ES-I3 (cell line): Measurements from ENCODE around the gene STX12.
"Not testable (repeated sequence)": the region's sequence is repeated elsewhere in the genome, so short reads cannot be mapped to it uniquely, and the experiment has no call there.

ENCODE experiments used
- H3K36me3 ChIP-seq: 2 replicates; pipeline ENCODE4 v1.6.1; 2013; ENCODE audit warnings: mild to moderate bottlenecking, low read length, control low read depth, moderate library complexity; ENCODE audit not compliant: insufficient read depth
- H3K4me1 ChIP-seq: 2 replicates; pipeline ENCODE4 v1.6.1; 2013; ENCODE audit warnings: mild to moderate bottlenecking, control low read depth, low read length; ENCODE audit not compliant: insufficient read depth
- H3K9ac ChIP-seq: 2 replicates; pipeline ENCODE4 v1.6.1; 2013; ENCODE audit warnings: low read depth, mild to moderate bottlenecking, low read length, moderate library complexity
- H3K9me3 ChIP-seq: 2 replicates; pipeline ENCODE4 v1.6.1; 2013; ENCODE audit warnings: mild to moderate bottlenecking, low read length, moderate library complexity; ENCODE audit not compliant: control insufficient read depth, insufficient read depth

STX12 gene

DNA sequence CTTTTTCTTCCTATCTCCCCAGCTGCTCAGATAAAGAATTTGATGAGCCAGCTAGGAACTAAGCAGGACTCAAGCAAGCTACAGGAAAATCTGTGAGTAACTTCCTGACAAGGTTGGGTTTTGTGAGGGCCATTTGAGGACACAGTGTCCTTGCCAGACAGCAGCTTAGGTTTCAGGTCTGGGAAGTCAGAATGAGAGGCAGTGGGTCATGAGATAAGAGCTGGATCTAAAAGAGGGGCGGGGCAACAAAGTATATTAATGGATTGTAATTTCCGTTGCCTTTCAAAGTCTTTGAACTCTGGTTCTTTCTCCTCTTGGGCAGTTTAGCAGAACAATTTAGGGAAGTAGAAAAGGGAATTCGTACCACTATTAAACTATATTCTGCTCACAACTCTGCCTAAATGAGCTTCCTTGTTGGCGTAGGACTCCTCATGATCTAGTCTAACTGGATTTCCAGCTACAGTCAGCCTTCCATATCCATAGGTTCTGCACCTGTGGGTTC, 16.6 kb downstream of the STX12 start:
- H3K9me3 ChIP-seq: no peaks in the 10 kb centered on the region
- H3K9ac ChIP-seq: no peak overlapping the region
- H3K36me3 ChIP-seq: no peaks in the 10 kb centered on the region
- no peaks in the 10 kb centered on the region; the same call in 1 of the 2 replicates for H3K4me1 ChIP-seq

- H3K9ac ChIP-seq, H3K9me3 ChIP-seq, H3K4me1 ChIP-seq, H3K36me3 ChIP-seq: not testable (repeated sequence)
Observed at GRCh38 chr1:27790270-27790669, 17.3 kb downstream of the STX12 start.

DNA sequence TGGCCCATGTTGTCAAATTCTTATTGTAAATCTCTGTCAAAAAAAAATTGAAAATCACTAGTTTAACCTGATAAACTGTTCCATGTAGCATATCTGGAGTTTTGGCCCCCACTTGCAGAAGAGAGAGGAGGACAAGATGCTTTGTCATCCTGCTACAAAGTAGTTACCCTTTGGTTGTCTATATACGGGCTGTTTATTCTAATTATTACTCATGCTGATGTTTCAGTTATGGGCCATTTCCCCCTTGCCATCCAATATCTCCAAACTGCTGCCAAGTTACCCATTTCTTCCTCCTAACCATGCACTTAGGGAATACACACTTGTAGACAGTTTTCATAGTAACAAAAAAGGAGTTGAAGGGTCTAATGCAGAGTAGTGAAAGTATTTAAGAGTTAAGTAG, 22.6 kb downstream of the STX12 start:
- H3K9me3 ChIP-seq: no peaks in the 10 kb centered on the region
- H3K4me1 ChIP-seq: no peaks in the 10 kb centered on the region
- H3K9ac ChIP-seq: no peak overlapping the region
- H3K36me3 ChIP-seq: no peaks in the 10 kb centered on the region

DNA sequence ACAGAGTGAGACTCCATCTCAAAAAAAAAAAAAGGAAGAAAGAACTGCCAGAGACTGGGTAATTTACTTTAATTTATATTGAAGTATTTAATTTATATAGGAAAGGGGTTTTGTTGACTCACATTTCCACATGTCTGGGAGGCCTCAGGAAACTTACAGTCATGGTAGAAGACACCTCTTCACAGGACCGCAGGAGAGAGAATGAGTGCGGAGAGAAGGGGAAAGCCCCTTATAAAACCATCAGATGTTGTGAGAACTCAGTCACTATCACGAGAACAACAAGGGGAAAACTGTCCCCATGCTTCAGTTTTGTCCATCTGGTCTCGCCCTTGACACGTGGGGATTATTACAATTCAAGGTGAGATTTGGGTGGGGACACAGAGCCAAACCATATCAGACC, 31.8 kb downstream of the STX12 start:
- no peak overlapping the region for H3K9ac ChIP-seq
- H3K9me3 ChIP-seq: no peaks in the 10 kb centered on the region
- peaks cover 4% of the 10 kb centered on the region; the same call in 1 of the 2 replicates for H3K4me1 ChIP-seq
- no peaks in the 10 kb centered on the region for H3K36me3 ChIP-seq

DNA sequence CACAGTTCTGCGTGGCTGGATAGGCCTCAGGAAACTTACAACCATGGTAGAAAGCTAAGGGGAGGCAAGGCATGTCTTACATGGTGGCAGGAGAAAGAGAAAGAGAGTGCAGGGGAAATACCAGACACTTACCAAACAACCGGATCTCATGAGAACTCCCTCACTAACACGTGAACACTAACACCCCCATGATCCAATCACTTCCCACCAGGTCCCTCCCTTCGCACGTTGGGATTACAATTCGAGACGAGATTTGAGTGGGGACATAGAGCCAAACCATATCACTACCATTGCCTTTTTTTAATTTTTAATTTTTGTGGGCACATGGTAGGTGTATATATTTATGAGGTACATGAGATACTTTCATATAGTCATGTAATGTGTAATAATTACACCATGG, 33.7 kb downstream of the STX12 start:
- no peak overlapping the region for H3K9ac ChIP-seq
- no peaks in the 10 kb centered on the region for H3K36me3 ChIP-seq
- H3K9me3 ChIP-seq: no peaks in the 10 kb centered on the region
- H3K4me1 ChIP-seq: peaks cover 4% of the 10 kb centered on the region; the same call in 1 of the 2 replicates

DNA sequence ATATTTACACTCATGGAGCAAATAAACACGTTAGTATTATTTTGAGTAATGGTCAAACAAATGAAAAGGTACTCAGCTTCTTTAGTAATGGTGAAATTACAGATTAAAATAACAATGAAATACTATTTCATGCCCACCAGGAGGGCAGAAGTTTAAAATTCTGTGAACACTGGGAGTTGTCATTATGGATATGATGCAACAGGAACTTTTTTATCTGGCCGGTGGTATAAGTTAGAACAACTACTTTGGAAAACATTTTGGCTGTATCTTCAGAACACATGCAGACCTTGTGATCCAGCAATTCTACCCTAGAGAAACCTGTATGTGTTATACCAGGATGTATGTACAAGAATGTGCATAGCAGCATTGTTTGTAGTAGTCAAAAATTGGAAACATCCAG, 34.4 kb downstream of the STX12 start:
- no peak overlapping the region for H3K9ac ChIP-seq
- H3K4me1 ChIP-seq: peaks cover 4% of the 10 kb centered on the region; the same call in 1 of the 2 replicates

GRCh38 chr1:27808131-27808530, 35.1 kb downstream of the STX12 start:
- not testable (repeated sequence) for H3K9ac ChIP-seq, H3K9me3 ChIP-seq, H3K36me3 ChIP-seq, H3K4me1 ChIP-seq

More for the DNA sequence above, 34.4 kb downstream of the STX12 start:
- H3K36me3 ChIP-seq: no peaks in the 10 kb centered on the region
- no peaks in the 10 kb centered on the region for H3K9me3 ChIP-seq

DNA sequence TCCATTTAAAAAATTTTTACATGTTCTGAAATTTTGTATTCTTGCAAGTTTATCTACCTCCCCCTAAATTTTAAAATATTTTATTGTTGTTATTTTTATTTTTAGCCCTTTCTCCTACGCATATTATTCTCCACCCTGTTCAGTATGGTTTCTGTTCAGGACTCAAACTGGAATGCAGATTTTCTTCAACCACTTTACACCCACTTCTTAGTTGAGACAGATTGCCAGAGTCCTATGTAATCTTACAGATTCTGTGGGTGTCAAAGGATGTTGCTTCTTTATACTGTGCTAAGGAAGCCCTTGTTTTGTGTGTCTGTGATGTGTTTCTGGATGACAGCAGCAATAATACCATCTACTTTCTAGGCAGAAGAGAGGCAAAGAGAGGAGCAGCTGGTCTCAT, 36.9 kb downstream of the STX12 start:
- Histone ChIP-seq H3K9ac (no peak overlapping the region), H3K4me1 (peaks cover 4% of the 10 kb centered on the region; the same call in 1 of the 2 replicates), H3K9me3 (no peaks in the 10 kb centered on the region), H3K36me3 (no peaks in the 10 kb centered on the region)

DNA sequence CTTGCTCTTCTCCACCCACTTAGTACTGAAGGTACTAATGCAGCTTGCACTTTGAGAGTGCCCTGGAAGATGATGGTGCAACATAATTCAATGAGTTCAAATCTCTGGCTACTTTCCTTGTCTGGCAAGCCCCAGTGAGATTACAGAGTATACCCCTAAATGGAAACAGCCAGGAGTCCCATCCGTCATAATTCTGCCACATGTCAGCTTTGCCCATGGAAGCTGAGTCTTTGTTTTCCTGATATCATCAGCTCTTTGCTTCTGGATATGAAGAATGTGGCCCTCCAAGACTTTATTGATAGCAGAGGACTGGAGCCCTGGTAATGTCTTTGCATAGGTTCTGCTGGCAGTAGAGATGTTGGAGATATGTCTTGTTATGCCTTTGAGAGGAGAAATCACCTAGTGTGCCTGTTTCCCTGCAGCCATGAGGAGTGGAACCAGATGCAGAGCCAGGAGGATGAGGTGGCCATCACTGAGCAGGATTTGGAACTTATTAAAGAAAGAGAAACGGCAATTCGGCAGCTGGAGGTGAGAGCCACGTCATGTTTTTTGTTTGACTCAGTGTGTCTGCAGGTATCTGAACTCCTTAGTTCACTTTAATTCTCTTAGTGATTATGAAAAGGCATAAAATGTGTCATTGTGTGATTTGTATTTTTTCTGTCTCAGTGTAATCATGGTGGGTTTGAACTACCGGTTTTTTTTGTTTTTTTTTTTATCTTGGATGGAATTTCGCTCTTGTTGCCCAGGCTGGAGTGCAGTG, 38.9 kb downstream of the STX12 start:
- Histone ChIP-seq H3K9ac (no peak overlapping the region), H3K4me1 (peaks cover 4% of the 10 kb centered on the region; the same call in 1 of the 2 replicates), H3K9me3 (no peaks in the 10 kb centered on the region), H3K36me3 (no peaks in the 10 kb centered on the region)

GRCh38 chr1:27816921-27817630, 44.1 kb downstream of the STX12 start:
- no peaks in the 10 kb centered on the region for H3K9me3 ChIP-seq
- H3K36me3 ChIP-seq: no peaks in the 10 kb centered on the region
- H3K4me1 ChIP-seq: no peaks in the 10 kb centered on the region
- no peak overlapping the region for H3K9ac ChIP-seq

DNA sequence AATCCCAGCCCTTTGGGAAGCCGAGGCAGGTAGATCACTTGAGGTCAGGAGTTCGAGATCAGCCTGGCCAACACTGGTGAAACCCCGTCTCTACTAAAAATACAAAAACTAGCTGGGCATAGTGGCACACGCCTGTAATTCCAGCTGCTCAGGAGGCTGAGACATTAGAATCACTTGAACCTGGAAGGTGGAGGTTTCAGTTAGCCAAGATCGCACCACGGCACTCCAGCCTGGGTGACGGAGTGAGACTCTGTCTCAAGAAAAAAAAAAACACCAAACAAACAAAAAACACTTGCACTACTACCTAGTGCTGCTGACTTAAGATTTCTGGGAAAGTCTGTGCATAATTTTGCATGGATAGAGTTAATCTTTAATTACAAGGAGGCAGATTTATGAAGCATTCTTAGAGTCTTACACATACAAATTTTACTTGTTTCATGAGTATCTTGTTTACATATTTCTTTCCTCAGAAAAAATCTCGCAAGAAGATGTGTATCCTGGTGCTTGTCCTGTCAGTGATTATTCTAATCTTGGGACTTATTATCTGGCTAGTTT, 48.8 kb downstream of the STX12 start:
- no peaks in the 10 kb centered on the region for H3K36me3 ChIP-seq
- no peaks in the 10 kb centered on the region for H3K4me1 ChIP-seq
- no peak overlapping the region for H3K9ac ChIP-seq
- no peaks in the 10 kb centered on the region for H3K9me3 ChIP-seq

DNA sequence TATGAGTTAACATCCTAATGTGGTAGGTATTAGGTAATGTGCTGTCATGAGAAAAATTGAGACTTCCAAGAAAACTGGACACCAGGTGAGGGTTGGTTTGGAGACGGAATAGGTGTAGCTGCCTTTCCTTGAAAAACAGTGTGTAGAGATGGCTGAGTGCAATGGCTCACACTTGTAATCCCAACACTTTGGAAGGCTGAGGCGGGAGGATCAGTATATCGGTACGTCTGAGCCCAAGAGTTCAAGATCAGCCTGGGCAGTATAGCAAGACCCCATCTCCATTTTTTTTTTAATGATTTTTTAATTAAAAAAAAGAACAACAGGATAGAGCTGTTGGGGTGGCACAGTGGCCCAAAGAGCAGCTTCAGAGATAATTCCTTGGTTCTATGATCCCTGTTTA, 50.8 kb downstream of the STX12 start:
- H3K4me1 ChIP-seq: no peaks in the 10 kb centered on the region
- no peaks in the 10 kb centered on the region for H3K9me3 ChIP-seq
- H3K9ac ChIP-seq: no peak overlapping the region
- no peaks in the 10 kb centered on the region for H3K36me3 ChIP-seq

DNA sequence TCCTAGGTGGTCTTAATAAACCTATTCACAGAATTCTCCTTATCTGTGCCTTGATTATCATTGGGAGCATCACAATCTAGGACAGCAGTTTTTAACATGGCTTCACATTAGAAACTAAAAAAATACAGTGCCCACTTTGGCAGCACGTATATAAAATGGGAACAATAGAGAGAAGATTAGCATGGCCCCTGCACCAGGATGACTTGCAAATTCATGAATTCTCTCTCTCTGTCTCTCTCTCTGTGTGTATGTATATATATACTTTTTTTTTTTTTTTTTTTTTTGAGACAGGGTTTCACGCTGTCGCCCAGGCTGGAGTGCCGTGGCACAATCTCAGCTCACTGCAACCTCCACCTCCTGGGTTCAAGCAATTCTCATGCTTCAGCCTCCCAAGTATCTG, 51.4 kb downstream of the STX12 start:
- no peaks in the 10 kb centered on the region for H3K4me1 ChIP-seq
- H3K36me3 ChIP-seq: no peaks in the 10 kb centered on the region
- H3K9ac ChIP-seq: no peak overlapping the region

DNA sequence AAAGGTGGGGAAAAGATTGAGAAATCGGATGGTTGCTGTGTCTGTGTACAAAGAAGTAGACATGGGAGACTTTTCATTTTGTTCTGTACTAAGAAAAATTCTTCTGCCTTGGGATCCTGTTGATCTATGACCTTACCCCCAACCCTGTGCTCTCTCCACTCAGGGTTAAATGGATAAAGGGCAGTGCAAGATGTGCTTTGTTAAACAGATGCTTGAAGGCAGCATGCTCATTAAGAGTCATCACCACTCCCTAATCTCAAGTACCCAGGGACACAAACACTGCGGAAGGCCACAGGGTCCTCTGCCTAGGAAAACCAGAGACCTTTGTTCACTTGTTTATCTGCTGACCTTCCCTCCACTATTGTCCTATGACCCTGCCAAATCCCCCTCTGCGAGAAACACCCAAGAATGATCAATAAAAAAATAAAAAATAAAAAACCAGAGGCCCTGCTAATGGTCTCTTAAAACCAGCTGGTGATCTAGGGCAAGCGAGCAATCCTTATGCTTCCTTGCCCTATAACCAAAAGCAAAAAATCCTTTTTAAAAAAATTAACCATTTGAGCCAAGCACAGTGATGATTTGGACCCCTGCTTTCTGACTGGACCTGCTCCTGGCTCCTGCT, 56.4 kb downstream of the STX12 start:
- H3K9ac ChIP-seq: peak overlapping the region; percentile 99; the same call in 1 of the 2 replicates
- peaks cover 13% of the 10 kb centered on the region for H3K4me1 ChIP-seq
- H3K9me3 ChIP-seq, H3K36me3 ChIP-seq: not testable (repeated sequence)

More for the DNA sequence above, 51.4 kb downstream of the STX12 start:
- H3K9me3 ChIP-seq: no peaks in the 10 kb centered on the region
